Right atrium auricular region (tissue), 2 donors: Measurements from ENCODE around the gene TBATA. TPM values are rescaled to one million over a fixed set of nuclear protein-coding genes. Genes with fewer than 3 reads are reported as not detected.

Experiments
- DNase-seq: peaks from one replicate; pipeline ENCODE4 v3.0.0-alpha.2; 2019; ENCODE audit warnings: low spot score
- H3K27ac ChIP-seq, 2 donors: fragments of 200-600 bp; sonication (generic); 1 replicate in 1 of 2; 2 replicates in 1 of 2; pipeline ENCODE4 v1.5.1; 2016 to 2019
- H3K27me3 ChIP-seq, 2 donors: fragments of 200-600 bp; sonication (generic); one replicate each; pipeline versions ENCODE4 v1.5.1 to v1.6.0; 2017 to 2019
- H3K36me3 ChIP-seq: fragments of 200-600 bp; sonication (generic); one replicate; pipeline ENCODE4 v1.5.1; 2016
- H3K4me1 ChIP-seq, 2 donors: fragments of 200-600 bp; sonication (generic); one replicate each; pipeline versions ENCODE4 v1.5.1 to v1.6.0; 2017 to 2019
- H3K4me3 ChIP-seq, 2 donors: fragments of 200-600 bp; sonication (generic); 1 replicate in 1 of 2; 2 replicates in 1 of 2; pipeline ENCODE4 v1.5.1; 2017 to 2019; ENCODE audit warnings: mild to moderate bottlenecking in 1 of 2, moderate library complexity in 1 of 2
- H3K9me3 ChIP-seq, 2 donors: fragments of 200-600 bp; sonication (generic); one replicate each; pipeline ENCODE4 v1.5.1; 2019
- total RNA-seq, 2 donors: library from RNA; depleted of rRNA; stranded (reverse); fragments of >200 nt; gene quantifications; one replicate each; pipeline ENCODE4 v1.1.0, GENCODE V29; 2016
- TF ChIP-seq, protein P1 (sequence below), 2 donors: fragments of 200-600 bp; sonication (generic); IDR thresholded peaks; one replicate each; pipeline ENCODE4 v1.5.1; 2019; ENCODE audit warnings: antibody characterized with exemption in 2 of 2

Gene TBATA
- total RNA-seq, 2 donors from 2014 or later = not detected

DNA sequence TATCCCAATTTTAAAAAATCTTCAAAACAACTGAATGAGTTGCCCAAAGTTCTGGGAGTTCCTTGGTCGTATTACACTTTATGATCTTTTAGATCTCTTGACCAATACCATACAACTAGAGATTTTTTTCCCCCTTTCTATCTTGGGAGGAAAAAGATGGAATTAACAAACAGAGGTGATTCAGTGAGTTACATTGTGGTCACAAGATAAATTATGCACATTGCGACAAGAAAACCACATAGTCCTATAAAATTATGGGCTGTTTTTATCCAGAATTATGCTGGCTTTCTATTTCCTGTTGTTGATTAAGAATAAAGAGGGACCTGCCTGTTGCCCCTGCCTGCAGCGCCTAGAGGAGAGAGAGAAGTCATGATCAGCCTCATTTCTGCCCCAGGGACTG, 22.4 kb upstream of the TBATA start:
- H3K27ac ChIP-seq = no peak overlapping the region
- no peaks in the 10 kb centered on the region for H3K27me3 ChIP-seq
- H3K4me1 ChIP-seq = no peaks in the 10 kb centered on the region
- DNase-seq = no peak
- H3K4me3 ChIP-seq = no peak overlapping the region
- H3K36me3 ChIP-seq = no peaks in the 10 kb centered on the region
- TF ChIP-seq, protein P1, sequence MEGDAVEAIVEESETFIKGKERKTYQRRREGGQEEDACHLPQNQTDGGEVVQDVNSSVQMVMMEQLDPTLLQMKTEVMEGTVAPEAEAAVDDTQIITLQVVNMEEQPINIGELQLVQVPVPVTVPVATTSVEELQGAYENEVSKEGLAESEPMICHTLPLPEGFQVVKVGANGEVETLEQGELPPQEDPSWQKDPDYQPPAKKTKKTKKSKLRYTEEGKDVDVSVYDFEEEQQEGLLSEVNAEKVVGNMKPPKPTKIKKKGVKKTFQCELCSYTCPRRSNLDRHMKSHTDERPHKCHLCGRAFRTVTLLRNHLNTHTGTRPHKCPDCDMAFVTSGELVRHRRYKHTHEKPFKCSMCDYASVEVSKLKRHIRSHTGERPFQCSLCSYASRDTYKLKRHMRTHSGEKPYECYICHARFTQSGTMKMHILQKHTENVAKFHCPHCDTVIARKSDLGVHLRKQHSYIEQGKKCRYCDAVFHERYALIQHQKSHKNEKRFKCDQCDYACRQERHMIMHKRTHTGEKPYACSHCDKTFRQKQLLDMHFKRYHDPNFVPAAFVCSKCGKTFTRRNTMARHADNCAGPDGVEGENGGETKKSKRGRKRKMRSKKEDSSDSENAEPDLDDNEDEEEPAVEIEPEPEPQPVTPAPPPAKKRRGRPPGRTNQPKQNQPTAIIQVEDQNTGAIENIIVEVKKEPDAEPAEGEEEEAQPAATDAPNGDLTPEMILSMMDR (IDR thresholded peaks at IDR 0.05) = no peak
- H3K9me3 ChIP-seq = no peaks in the 10 kb centered on the region

DNA sequence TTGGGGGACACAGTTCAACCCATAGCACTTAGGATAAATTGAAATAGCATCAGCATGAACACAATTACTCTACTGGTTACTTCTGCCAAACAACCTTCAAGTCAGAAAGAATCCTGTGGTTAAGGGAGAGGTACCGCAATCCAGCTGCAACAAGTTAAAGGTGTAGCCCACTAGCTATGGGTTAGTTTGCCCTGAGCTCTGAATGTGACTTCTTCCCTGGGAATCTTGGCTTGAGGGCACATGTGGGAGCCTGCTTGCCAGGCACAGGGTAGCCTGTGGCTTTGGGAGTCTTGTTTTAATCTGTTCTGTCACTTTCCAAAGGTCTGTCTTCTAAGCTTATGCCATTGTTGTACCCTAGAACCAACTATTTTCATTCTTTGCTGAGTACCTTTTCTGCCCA, 21.7 kb upstream of the TBATA start:
- TF ChIP-seq, protein P1 (IDR thresholded peaks at IDR 0.05) = no peak
- no peak for DNase-seq

DNA sequence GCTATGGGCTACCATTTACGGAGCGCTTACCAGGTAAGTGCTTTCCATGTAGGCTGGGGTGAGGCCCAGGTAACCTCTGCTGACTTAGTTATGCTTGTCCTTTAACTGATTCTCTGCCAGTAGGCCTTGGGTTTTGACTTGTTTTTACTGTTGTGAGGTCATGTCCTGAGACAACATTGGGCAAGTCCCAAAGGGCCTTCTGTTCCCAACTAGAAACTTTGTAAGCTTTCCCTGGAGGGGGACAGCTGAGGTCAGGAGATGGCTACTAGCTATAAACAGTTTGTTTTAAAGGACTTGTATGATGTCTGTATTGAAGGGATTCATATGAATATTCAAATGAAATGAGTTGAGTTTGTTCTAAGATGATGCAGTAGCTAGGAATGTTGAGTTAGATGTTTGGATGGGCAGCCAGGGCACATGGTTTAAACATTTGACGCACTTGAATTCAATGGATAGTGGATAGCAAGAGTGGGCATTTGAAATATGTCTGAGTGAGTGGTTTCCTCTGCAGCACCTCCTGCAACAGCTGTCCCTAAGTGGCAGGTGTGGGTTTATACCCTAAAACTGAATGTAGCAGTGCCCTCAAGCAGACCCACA, 20.5 kb upstream of the TBATA start:
- Histone ChIP-seq H3K36me3 (no peaks in the 10 kb centered on the region), H3K4me1 (no peaks in the 10 kb centered on the region), H3K27ac (no peak overlapping the region), H3K4me3 (no peak overlapping the region), H3K9me3 (no peaks in the 10 kb centered on the region), H3K27me3 (no peaks in the 10 kb centered on the region)
- TF ChIP-seq, protein P1 (IDR thresholded peaks at IDR 0.05) = no peak
- no peak for DNase-seq

More for the DNA sequence above, 21.7 kb upstream of the TBATA start:
- Histone ChIP-seq H3K36me3 (no peaks in the 10 kb centered on the region), H3K9me3 (no peaks in the 10 kb centered on the region), H3K27me3 (no peaks in the 10 kb centered on the region), H3K4me3 (no peak overlapping the region), H3K27ac (no peak overlapping the region), H3K4me1 (no peaks in the 10 kb centered on the region)

DNA sequence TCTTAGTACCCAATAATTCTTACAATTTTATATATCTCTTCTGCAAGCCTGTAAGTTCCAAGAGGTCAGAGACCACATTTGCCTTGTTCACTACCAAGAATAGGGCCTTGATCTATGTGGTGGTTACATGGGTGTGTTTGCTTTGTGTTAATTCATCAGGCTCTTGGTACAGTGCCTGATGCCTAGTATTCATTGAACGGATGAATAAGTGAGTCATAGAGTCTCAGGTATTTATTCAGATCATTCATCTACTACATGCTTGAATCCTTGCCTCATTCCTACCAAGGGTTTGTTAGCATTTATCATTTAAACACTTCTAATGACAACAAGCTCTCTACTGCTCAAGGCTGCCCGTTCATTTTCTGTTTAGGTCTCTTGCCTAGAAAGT, 19.2 kb upstream of the TBATA start:
- Histone ChIP-seq H3K9me3 (no peaks in the 10 kb centered on the region), H3K36me3 (no peaks in the 10 kb centered on the region)

DNA sequence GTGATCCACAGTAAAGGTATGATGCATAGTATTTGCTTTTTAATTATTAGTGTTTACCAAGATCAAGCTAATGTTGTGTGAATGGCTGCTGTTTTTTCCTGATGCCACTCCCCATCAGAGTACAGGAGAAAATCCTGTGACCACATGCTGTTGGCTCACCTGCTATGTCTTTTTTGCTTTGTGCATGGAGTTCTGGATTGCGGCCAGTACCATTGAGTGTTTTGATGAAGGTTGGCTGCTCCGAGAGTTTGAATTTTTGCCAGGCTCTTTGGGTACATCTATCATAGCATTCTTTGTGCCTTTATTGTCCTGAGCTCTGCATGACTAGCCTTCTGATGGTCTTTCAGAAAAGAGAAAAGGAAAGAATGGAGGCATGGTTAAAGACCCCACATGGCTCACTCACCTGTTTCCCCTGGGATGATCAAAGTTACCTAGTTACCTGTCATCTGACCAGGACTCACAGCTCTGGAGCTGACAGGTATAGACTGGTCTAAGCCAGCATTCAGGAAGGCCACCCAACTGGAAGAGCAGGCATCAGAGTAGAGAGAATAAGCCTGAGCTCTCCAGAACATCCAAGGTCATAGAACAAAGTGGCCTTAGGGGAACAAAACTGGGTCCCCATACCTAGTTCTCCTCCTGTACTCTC, 18.7 kb upstream of the TBATA start:
- TF ChIP-seq, protein P1 (IDR thresholded peaks at IDR 0.05) = no peak

More for the DNA sequence above, 19.2 kb upstream of the TBATA start:
- Histone ChIP-seq H3K4me3 (no peak overlapping the region), H3K4me1 (no peaks in the 10 kb centered on the region), H3K27me3 (no peaks in the 10 kb centered on the region), H3K27ac (no peak overlapping the region)
- TF ChIP-seq, protein P1 (IDR thresholded peaks at IDR 0.05) = no peak
- DNase-seq = no peak

More for the DNA sequence above, 18.7 kb upstream of the TBATA start:
- H3K4me3 ChIP-seq = no peak overlapping the region
- no peak for DNase-seq
- H3K27me3 ChIP-seq = no peaks in the 10 kb centered on the region
- H3K36me3 ChIP-seq = no peaks in the 10 kb centered on the region
- no peaks in the 10 kb centered on the region for H3K9me3 ChIP-seq
- no peaks in the 10 kb centered on the region for H3K4me1 ChIP-seq
- no peak overlapping the region for H3K27ac ChIP-seq
